Measurements from ENCODE around the gene KCTD6. TPM values are rescaled to one million over a fixed set of nuclear protein-coding genes. Genes with fewer than 3 reads are reported as not detected.

The KCTD6 gene
- total RNA-seq, 1 donor from 2014 or later = 39.6 TPM

DNA sequence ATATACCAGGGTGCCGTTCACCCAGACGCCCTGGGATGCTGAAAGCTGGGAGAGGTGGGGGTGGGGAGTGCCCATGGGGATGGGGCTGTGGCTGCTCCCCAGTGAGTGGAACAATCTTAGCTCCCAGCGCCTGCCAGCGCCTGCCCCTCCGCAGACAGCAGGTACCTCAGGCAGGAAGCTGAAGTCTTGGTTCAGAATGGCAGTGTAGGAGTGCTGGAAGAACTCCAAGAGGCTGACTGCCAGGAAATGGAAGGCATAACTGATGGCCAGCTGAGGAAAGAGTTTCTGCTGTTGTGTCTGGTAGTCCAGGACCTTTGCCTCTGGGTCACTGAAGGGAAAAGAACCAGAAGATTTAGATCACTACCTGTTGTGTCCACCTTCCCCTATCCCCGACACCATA lies 36.7 kb downstream of the KCTD6 start:
- Histone ChIP-seq H3K4me2 (no peak overlapping the region), H3K4me1 (peaks cover 3% of the 10 kb centered on the region), H4K20me1 (ENCODE audit: low read depth) (no peaks in the 10 kb centered on the region), H3K27me3 (no peaks in the 10 kb centered on the region), H3K36me3 (no peaks in the 10 kb centered on the region), H2AFZ (replicated peaks) (no peak overlapping the region), H3K9me3 (ENCODE audit: low read depth) (no peaks in the 10 kb centered on the region), H3F3A (ENCODE audit: low read depth) (peaks cover 7% of the 10 kb centered on the region), H3K79me2 (ENCODE audit: low read depth) (no peaks in the 10 kb centered on the region), H3K4me3 (no peak overlapping the region), H3K27ac (no peak overlapping the region), H3K9ac (no peak overlapping the region)
- peaks cover 48% of the 10 kb centered on the region for H3K4me1 Mint-ChIP-seq
- no peak overlapping the region for H3K4me3 Mint-ChIP-seq
- H3K27ac Mint-ChIP-seq = no peak overlapping the region
- H3K9me3 Mint-ChIP-seq = peaks cover 3% of the 10 kb centered on the region
- TF ChIP-seq EZH2phosphoT487 (IDR thresholded peaks at IDR 0.05) (no peak), EZH2 (IDR thresholded peaks at IDR 0.05) (no peak)
- TF ChIP-seq, protein P1, sequence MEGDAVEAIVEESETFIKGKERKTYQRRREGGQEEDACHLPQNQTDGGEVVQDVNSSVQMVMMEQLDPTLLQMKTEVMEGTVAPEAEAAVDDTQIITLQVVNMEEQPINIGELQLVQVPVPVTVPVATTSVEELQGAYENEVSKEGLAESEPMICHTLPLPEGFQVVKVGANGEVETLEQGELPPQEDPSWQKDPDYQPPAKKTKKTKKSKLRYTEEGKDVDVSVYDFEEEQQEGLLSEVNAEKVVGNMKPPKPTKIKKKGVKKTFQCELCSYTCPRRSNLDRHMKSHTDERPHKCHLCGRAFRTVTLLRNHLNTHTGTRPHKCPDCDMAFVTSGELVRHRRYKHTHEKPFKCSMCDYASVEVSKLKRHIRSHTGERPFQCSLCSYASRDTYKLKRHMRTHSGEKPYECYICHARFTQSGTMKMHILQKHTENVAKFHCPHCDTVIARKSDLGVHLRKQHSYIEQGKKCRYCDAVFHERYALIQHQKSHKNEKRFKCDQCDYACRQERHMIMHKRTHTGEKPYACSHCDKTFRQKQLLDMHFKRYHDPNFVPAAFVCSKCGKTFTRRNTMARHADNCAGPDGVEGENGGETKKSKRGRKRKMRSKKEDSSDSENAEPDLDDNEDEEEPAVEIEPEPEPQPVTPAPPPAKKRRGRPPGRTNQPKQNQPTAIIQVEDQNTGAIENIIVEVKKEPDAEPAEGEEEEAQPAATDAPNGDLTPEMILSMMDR (IDR thresholded peaks at IDR 0.05) = no peak
- H3K36me3 Mint-ChIP-seq = peaks cover 2% of the 10 kb centered on the region
- peaks cover 2% of the 10 kb centered on the region for H3K27me3 Mint-ChIP-seq (ENCODE audit: insufficient read depth, low read depth)
- no peak for DNase-seq (ENCODE audit: low spot score)

DNA sequence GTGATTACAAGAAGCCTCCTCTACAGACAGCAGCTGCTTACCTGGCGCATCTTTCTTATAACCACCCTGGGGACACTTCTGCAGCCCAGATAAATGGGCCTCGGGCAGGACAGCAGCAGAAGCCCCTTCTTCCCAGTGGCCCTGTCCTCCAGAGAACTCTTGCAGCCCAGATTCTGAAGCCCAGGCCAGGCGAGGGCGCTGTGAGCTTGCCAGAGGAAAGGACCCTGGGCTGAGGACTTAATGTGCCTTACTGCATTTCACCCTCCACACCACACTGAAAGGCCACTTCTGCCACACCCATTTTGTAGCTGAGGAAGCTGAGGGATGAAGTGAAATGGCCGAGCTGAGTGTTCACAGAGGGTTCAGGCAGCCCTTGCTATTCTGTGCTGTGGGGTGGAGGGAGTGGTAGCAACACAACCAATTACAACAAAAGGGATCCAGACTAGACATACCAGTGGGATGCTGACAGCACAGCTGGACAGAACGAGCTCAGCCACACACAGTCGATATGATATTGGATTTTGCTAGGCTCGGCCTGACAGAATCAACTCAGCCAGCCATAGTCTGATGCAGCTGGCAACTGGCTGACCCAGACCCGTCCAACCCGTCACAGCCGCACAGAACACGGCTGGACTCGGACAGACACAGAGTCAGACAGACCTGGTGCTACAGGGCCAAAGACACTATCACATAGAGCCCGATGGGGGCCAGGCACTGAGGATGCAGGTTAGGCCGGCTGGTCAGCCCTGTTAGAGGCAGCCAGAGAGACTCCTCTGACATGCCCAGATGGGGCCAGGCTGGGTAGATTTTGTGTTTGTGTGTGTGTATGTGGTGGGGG lies 37.8 kb downstream of the KCTD6 start:
- TF ChIP-seq EZH2 (IDR thresholded peaks at IDR 0.05) = no peak
- TF ChIP-seq, protein P1 (IDR thresholded peaks at IDR 0.05) = peak; percentile 80
- Mint-ChIP-seq H3K4me3 (peak overlapping the region; percentile 57), H3K9me3 (peaks cover 5% of the 10 kb centered on the region), H3K36me3 (peaks cover 2% of the 10 kb centered on the region), H3K27me3 (ENCODE audit: insufficient read depth, low read depth) (peaks cover 2% of the 10 kb centered on the region), H3K4me1 (peaks cover 43% of the 10 kb centered on the region), H3K27ac (no peak overlapping the region)
- Histone ChIP-seq H3K4me2 (no peak overlapping the region), H2AFZ (replicated peaks) (peak overlapping the region; percentile 47), H4K20me1 (ENCODE audit: low read depth) (no peaks in the 10 kb centered on the region), H3K4me3 (no peak overlapping the region), H3K27ac (no peak overlapping the region), H3K79me2 (ENCODE audit: low read depth) (no peaks in the 10 kb centered on the region), H3K27me3 (no peaks in the 10 kb centered on the region), H3K9ac (no peak overlapping the region), H3K4me1 (no peaks in the 10 kb centered on the region), H3K9me3 (ENCODE audit: low read depth) (no peaks in the 10 kb centered on the region), H3F3A (ENCODE audit: low read depth) (no peaks in the 10 kb centered on the region), H3K36me3 (no peaks in the 10 kb centered on the region)
- peak; percentile 86 for DNase-seq (ENCODE audit: low spot score)

DNA sequence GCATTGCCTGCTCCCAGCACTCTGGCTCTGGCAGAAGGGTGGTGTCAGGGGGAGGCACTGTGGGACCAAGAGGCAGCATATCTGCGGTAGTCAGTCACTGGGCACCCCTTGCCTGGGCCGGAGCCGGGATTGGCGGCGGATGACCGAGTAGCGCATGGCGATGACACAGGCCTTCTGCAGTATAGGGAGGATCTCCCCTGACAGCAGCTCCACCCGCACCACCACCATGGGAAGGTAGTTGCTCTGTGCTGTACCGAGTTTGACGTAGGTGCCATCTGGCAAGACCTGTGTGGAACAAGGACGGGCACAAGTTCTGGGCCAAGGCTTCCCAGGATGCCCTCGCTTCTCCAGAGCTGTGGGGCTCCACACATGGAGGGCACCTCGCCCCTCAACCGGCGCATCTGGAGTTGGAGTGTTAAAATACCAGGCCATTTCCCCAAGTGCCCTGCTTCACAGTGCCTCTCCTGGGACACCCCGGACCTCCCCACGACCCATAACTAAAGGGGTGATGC lies 38.5 kb downstream of the KCTD6 start:
- Mint-ChIP-seq H3K27ac (no peak overlapping the region), H3K27me3 (ENCODE audit: insufficient read depth, low read depth) (peaks cover 2% of the 10 kb centered on the region), H3K4me3 (peak overlapping the region; percentile 57), H3K9me3 (peaks cover 5% of the 10 kb centered on the region), H3K36me3 (peaks cover 2% of the 10 kb centered on the region), H3K4me1 (peaks cover 38% of the 10 kb centered on the region)
- H3K79me2 ChIP-seq (ENCODE audit: low read depth) = no peaks in the 10 kb centered on the region
- no peak overlapping the region for H3K27ac ChIP-seq
- no peaks in the 10 kb centered on the region for H3K27me3 ChIP-seq
- no peaks in the 10 kb centered on the region for H3K4me1 ChIP-seq
- H3K9me3 ChIP-seq (ENCODE audit: low read depth) = no peaks in the 10 kb centered on the region
- H3K4me2 ChIP-seq = no peak overlapping the region
- no peaks in the 10 kb centered on the region for H4K20me1 ChIP-seq (ENCODE audit: low read depth)
- H3F3A ChIP-seq (ENCODE audit: low read depth) = no peaks in the 10 kb centered on the region
- no peak overlapping the region for H3K4me3 ChIP-seq
- TF ChIP-seq EZH2 (IDR thresholded peaks at IDR 0.05) (no peak), EZH2phosphoT487 (IDR thresholded peaks at IDR 0.05) (no peak)
- TF ChIP-seq, protein P1 (IDR thresholded peaks at IDR 0.05) = no peak
- H3K9ac ChIP-seq = no peak overlapping the region
- no peak overlapping the region for H2AFZ ChIP-seq (replicated peaks)
- H3K36me3 ChIP-seq = no peaks in the 10 kb centered on the region
- DNase-seq (ENCODE audit: low spot score) = no peak

All from neural progenitor cell (in vitro differentiated cells).